Germinal center (tissue), 1 donor: ENCODE data around the gene NCAPH2.
"Not testable (repeated sequence)": the region's sequence is repeated elsewhere in the genome, so short reads cannot be mapped to it uniquely, and the experiment has no call there.

Source experiments
- DNase-seq: peaks from one replicate; pipeline ENCODE4 v3.0.0; 2012; ENCODE audit warnings: mixed read lengths, low spot score

NCAPH2 gene

DNA sequence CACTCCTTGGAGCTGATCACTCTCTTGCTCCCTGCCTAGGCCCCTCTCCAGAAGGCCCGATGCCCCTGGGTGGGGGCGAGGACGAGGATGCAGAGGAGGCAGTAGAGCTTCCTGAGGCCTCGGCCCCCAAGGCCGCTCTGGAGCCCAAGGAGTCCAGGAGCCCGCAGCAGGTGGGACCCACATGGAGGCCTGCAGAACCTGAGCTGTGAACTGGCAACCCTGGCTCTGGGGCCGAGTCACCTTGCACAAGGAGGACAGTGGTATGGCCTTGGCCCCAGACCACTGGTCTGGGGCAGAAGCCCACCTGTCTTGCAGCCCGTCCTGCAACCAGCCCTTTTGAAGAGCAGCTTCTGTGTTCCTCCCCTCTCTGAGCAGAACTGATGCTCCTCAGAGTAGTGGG lies 11.1 kb downstream of the NCAPH2 start:
- no peak for DNase-seq

DNA sequence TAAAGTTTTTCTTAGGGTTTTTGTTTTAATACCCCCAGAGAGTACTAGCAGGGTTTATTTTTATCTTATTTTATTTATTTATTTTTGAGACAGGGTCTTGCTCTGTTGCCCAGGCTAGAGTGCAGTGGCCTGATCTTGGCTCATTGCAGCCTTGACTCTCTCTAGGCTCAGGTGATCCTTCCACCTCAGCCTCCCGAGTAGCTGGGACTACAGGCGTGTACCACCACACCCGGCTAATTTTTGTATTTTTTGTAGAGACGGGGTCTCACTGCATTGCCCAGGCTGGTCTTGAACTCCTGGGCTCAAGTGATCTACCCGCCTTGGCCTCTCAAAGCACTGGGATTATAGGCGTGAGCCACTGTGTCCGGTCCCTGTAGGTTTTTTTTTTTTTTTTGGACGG lies 12.2 kb downstream of the NCAPH2 start:
- DNase-seq: not testable (repeated sequence)

DNA sequence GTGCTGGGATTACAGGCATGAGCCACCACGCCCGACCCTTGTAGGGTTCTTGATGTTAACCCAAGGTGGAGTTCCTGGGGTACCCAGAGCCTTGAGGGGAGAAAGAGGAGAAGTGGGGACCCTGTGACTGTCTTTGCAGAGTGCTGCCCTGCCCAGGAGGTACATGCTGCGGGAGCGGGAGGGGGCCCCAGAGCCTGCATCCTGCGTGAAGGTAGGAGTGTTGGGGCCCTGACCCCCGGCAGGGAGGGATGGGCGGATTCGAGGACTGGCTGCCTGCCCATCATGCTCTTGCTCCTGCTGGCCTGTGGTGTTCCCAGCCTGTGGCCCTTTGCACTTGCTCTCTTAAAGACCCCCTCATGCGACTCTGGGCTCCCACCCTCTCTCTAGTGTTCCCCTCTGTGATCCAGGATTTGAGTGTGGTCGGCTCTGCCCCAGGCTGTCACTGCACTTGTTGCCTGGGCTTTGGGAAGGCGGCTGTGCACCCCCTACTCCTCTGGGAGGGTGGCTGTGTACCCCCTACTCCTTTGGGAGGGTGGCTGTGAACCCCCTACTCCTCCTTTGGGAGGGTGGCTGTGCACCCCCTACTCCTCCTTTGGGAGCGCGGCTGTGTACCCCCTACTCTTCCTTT lies 12.9 kb downstream of the NCAPH2 start:
- DNase-seq: no peak

DNA sequence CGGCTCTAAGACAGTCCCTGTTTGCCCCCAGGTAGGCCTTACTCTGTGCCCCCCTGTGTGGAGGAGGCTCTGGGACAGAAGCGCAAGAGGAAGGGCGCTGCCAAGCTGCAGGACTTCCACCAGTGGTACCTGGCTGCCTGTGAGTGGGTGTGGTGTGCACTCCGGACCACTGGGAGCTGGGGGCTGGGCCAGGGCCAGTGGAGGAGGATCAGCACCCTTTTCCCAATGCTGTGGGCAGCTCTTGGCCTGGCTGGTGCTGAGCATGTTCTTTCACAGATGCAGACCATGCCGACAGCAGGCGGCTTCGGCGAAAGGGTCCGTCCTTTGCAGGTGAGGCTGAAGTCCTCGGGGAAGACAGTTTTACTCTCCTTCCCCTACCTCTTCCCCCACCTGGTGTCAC lies 13.7 kb downstream of the NCAPH2 start:
- DNase-seq: no peak

DNA sequence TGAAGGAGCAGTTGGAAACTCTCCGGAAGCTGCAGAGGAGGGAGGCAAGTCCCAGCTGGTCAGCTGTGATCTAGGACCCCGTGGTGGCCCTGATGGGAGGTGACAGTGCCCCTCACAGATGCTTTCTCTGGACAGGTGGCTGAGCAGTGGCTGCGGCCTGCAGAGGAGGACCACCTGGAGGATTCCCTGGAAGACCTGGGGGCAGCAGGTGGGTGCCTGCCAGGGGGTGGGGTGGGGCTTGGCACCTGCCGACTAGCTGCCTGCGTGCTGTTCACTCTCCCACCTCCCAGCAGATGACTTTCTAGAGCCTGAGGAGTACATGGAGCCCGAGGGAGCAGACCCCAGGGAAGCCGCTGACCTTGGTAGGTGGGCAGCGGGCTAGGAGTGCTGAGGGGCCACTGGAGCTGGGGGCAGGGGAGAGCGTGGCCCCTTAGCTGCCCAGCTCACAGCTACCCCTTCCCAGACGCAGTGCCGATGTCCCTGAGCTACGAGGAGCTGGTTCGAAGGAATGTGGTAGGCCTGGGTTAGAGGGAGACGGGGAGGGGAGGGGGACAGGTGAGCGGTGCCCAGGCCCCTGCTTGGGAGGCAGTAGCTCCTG lies 14.3 kb downstream of the NCAPH2 start:
- DNase-seq: no peak

DNA sequence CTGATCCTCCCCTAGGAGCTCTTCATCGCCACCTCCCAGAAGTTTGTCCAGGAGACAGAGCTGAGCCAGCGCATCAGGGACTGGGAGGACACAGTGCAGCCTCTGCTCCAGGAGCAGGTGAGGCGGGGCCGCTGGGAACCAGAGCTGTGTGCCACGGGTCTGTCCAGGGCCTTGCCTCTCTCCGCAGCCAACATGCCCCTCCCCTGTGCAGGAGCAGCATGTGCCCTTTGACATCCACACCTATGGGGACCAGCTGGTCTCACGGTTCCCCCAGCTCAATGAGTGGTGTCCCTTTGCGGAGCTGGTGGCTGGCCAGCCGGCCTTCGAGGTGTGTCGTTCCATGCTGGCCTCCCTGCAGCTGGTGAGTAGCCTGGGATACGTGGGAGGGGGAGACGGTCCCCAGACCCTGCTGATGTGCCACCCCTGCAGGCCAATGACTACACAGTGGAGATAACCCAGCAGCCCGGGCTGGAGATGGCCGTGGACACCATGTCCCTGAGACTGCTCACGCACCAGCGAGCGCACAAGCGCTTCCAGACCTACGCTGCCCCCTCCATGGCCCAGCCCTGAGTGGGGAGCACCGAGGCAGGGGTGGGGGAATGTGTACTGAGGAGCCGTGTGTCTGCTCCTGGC lies 14.9 kb downstream of the NCAPH2 start:
- no peak for DNase-seq

DNA sequence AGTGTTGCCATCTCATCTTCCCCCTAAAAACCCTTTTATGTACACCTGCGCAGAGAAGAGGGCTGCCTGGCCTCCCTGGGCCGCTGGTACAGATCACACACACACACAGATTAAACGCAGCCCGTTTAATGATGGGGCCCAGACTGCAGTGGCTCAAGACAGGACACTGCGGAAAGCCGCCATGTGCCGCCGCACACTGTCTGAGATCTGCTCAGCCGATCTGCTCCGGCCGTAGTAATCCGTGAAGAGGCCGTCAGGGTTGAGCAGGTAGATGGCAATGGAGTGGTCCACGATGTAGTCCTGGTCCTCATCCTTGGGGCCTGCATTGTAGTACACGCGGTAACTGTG lies 15.4 kb downstream of the NCAPH2 start:
- no peak for DNase-seq

DNA sequence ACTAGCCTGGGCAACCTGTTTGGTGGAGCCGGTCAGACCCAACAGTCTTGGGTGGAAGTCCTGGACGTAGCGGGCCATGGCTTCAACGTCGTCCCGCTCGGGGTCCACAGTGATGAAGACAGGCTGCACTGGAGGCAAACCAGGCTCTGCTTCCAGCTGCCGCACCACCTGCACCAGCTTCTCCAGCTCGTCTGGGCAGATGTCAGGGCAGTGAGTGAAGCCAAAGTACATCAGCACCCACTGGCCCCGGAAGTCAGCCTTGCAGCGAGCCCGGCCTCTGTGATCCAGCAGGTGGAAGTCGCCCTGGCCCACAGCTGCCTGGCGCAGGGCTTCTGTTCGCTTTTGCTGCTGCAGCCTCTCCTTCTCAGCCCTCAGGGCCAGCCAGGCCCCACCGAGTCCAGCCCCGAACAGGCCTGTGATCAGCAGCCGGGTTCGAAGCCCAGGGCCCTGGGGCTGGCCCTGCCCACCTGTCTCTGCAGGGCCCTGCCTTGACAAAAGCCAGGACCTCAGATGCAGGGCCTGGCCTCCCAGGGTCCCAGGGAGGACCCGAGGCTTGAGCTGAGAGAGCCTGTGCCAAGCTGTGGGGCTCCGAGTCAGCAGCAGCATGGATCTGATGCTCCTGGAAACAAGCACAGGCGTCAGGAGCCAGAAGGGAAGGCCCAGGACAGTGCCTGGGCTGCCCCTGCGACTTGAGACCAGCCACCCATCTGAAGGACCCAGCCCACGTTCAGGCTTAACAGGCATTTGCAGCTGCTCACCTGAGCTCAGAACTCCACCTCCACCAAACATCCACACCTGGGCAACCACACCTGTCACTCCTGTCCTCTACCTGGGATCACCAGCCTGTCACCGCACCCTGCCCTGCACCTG lies 16.0 kb downstream of the NCAPH2 start:
- no peak for DNase-seq

DNA sequence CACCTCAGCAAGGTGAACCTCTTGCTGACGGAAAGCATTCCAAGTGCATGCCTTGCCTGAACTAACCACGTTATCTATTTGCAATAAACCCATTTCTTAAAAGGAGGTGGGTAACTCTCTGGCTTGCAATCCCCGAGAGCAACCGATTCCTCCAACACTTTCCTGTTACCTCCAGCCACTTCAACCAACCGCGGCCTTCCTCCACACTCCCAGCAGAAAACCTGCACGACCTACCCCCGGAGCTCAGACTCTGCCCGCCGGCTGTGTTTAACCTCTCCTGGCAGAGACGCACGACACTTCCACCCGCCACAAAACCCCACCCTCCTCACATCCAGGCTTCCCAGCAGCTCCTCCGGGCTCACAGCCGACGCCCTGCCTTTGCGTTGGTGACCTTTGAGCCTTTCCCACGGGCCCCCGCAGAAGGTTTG lies 16.7 kb downstream of the NCAPH2 start:
- no peak for DNase-seq

DNA sequence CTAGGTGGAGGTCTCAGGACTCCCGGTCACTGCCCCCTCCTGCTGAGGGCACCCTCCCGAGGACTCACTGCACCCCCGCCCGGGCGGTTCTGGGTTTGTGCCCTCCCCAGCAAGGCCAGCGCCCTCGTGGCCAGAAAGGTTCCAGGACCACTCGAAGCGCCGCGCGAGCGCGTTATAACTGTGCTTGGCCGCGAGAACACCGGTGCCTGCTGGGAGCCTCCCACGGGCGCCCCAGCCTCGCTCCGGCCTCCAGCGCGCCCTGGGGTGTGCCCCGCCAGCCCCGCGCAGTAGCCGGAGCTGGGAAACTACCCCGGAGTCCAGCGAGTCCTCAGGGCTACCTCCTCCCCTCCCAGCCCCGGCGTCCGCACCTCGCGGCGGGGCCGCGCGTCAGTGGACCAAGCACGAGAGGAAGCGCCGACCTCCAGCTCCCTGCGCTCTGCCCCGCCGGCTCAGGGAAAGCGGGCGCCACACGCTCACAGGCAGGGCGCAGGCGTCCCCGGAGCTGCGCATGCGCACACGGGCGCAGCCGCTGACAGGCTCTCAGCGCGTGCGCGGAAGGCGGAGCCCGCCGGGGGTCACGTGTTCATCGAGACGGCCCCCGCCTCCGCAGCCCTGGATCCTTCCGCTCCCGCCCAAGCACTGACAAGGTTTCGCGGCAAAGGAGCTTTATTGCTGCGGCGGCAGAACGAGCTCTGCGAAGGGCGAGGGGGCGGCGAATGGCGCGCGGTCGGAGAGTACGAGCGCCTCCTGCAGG lies 17.3 kb downstream of the NCAPH2 start, which contains the start of gene SCO2:
TSS of gene SCO2 (minus strand) at position 495 of the 754 bp plus-strand sequence. CDS start 1,187 bp downstream, outside the sequence.
- DNase-seq: peak; percentile 99

DNA sequence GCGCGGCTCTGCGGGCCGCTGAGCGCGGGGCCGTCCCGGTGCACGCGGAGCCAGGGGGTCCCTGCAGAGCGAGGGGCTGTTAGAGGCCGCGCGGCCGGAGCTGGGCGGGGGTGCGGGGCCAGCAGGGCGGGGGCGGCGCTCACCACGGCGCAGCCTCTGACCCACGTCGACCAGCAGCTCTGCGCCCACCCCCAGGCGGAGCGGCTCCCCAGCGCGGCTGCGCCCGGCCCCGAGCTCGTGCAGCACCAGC lies 17.8 kb downstream of the NCAPH2 start:
- no peak for DNase-seq

DNA sequence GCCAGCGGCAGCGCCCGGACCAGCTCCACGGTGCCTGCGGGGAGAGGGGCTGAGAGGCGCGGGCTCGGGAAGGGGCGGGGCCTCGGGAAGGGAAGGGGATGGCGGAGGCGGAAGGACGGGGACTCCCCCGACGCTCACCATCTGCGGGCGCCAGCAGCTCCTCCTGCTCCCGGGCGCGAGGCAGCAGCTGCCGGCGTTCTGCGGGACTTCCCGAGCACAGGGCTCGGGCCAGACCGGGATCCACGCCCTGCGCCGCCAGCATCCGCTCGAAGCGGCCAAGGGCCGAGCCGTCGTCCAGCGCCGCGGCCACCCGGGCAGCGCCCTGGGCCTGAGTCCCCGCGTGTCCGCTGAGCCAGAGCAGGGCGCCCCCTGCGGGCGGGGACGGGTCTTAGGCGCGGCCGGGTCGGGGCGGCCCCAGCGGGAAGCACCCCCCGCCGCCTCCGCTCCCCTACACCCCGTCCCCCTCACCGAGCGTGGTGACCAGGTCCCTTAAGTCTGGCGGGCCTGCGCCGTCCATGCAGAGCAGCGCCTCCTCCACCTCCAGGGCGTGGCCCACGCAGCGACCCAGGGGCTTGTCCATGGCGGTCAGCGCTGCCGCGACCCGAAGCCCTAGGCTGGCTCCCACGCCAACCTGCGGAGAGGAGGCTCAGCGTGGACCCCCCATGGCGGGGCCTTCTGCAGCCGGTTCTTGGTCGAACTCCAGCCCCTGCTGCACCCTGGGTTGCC lies 18.2 kb downstream of the NCAPH2 start:
- peak; percentile 84 for DNase-seq

DNA sequence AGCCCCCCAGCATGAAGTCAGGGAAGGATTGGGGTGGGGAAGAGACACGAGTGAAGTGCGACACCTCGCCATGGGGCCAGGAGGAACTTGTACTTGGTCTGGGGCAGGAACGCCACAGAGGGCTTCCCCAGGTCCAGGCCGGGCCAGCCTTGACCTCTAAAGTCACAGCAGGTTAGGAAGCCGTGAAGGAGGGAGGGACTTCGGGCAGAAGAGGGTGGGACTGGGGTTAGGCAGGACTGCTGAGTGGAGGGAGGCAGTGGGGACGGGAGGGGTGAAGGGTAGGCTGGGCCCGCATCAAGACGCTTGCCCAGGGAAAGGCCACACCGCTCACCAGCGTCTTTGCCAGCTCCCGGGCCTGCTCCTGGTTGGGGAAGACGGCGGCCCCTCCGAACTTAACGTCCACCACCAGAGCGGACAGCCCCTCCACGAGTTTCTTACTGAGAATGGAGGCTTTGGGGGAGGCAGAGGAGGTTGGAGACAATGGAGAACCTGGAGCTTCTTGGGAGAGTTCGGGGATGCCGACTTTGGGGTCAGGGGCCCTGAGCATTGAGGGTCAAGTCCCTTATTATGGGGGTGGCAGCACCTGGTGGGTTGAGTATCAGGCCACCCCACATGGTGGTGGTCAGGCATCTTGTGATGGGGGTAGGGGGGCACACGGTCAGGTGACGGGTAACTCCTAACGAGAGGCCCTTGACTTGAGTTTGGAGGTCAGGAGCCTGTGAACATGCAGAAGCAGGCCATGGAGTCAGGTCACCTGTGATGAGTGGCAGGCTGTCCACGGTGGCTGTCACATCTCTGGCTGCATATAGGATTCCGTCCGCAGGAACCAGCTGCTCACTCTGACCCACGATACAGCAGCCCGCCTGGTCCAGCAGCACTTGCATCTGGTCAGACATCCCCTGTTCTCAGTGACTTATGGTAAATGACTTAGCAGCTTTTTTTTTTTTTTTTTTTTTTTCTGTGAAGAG lies 19.1 kb downstream of the NCAPH2 start:
- DNase-seq: no peak

DNA sequence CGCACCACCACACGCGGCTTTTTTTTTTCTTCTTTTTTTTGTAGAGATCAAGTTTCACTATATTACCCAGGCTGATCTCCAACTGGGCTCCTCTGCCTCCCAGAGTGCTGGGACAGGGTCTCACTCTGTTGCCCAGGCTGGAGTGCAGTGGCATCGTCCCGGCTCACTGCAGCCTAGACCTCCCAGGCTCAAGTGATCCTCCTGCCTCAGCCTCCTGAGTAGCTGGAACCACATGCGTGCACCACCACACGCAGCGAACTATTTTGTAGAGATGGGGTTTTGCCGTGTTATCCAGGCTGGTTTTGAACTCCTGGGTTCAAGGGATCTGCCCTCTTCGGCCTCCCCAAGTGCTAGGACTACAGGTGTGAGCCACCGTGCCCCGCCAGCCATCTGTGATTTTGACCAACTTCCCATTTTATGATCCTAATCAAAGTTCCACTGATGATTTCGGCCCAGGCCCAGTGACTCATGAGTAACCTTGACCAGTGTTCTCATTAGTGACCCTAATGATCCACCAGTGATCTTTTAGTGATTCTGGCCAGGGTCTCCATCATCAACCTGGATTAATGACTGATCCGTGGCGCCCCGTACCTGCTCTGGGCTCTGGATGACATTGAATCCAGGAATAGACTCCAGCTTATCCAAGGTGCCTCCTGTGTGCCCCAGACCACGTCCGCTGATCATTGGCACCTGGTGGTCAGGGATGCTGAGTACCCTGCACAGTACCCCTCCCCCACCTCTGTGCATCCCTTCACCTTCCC lies 20.1 kb downstream of the NCAPH2 start:
- DNase-seq: no peak

DNA sequence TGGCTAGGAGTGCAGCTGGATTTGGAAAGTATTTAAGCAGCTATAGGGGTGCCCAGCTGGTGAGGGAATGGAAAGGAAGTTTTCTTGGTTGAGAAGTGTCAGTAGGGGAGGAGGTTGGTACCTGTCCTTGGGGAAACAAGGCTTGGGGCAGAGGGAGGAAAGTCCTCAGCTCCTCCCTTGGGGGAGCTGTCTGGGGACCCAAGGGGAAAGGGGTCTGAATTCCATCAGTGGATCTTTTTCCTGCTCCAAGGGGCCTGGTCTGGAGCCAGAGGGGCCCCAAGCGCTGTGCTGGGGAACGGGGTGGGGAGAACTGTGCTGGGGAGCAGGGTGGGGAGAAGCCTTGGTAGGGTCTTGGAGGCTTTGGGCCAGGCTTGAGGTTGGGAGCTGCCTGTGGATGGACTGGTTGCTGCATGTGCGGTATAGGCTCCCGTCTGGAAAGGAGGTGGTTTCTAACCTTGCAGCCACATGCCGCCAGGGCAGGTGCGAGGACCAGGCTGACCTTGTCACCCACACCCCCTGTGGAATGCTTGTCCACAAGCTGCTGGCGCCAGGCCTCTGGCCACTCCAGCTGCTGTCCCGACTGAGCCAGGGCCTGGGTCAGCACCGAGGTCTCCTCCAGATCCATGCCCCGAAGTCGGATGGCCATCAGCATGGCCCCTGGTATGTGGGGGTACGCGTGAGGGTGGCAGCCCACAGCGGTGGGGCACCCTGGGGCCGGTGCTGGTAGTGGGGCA lies 20.8 kb downstream of the NCAPH2 start:
- DNase-seq: no peak

DNA sequence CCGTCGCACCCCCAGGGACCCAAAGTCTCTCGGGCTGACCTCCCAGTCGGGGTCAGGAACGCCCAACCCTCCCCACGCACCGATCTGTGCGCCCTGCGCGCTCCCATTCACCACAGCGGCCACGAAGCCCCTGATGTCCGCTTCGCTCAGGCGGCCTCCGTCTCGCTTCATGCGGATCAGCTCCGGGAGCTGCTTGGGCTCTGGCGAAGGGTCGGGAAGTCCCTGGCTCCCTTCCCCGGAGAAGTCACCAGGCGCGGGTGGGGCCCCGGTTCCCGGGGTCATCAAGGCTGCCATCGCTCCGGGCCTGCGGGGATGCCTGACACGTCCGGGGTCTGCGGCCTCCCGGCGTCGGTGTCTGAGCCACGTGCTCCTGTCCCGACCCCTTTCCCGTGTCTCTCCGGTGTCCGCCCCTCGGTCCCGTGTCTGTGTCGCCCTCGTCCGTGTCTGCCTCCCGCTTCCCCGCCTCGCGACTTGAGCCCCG lies 21.4 kb downstream of the NCAPH2 start:
- DNase-seq: no peak

DNA sequence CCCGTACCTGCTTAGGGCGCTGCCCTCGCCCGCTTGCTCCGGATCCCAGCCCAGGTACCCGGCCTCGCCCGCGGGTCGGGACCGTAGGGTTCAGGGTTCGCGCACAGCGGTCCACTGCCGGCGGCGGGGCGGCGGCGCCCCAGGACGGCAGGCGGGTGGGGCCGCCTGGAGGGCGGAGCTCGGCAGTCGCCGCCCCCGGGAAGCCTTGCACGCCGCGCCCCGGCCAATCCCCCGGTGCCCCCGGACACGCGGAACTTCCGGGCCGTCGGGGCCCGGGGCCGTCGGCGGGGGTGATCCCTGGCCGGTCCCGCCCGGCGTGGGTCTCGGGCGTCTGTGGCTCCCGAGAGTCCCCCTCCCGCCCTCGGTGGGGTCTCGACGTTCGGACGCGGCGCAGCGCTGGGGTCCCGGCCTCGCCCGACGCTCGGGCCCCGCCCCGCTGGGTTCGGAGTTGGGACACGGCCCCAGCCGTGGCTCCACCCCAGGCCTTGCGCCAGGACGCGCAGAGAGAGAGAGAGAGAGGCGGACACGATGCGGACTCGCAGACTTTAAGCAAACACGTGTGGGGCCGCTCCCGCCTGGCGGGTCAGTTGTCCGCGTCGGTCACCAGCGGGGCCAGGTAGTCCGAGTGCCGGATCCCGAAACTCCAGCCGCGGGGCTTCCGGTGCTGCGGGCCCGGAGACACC lies 22.0 kb downstream of the NCAPH2 start, which contains the start of gene TYMP:
TSS of gene TYMP (minus strand) at position 116 of the 683 bp plus-strand sequence. CDS start 303 bp downstream, outside the sequence.
- peak; percentile 85 for DNase-seq

DNA sequence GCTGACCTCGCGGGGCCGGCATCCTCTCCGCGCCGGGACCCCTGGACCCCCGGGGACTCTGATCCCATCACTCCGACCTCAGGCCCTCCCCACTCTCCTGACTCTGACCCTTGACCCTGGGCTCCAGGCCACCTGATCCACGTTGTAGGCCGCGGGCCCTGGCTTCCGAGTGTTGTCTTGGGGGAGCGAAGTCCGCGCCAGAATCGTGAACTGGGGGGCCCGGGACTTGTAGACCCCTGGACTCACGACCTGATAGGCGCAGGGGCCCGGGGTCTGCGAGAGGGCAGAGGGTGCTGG lies 22.5 kb downstream of the NCAPH2 start:
- no peak for DNase-seq
